Activated CD4-positive, alpha-beta T cell treated with anti-CD3 and anti-CD28 coated beads, Interleukin-2, amount 10 ng/mL, durations not matched to agents 24 days and 14 days (primary cell): ENCODE results near the gene DPPA4. TPM values are rescaled to one million over a fixed set of nuclear protein-coding genes. Genes with fewer than 3 reads are reported as not detected.
"Not testable (repeated sequence)": the region's sequence is repeated elsewhere in the genome, so short reads cannot be mapped to it uniquely, and the experiment has no call there.

Source experiments
- DNase-seq: peaks from one replicate; pipeline ENCODE4 v3.0.0; 2022
- H3K27ac Mint-ChIP-seq: one replicate; pipeline ENCODE4 v1.8.0; 2022; ENCODE audit warnings: mild to moderate bottlenecking, mixed read lengths
- H3K27me3 Mint-ChIP-seq: one replicate; pipeline ENCODE4 v1.8.0; 2022; ENCODE audit warnings: mixed read lengths
- H3K36me3 Mint-ChIP-seq: one replicate; pipeline ENCODE4 v1.8.0; 2022; ENCODE audit warnings: low read depth, mild to moderate bottlenecking, mixed read lengths
- H3K4me1 Mint-ChIP-seq: one replicate; pipeline ENCODE4 v1.8.0; 2021; ENCODE audit warnings: mixed read lengths
- H3K4me3 Mint-ChIP-seq: one replicate; pipeline ENCODE4 v1.8.0; 2022; ENCODE audit warnings: mild to moderate bottlenecking, moderate library complexity, mixed read lengths
- H3K9me3 Mint-ChIP-seq: one replicate; pipeline ENCODE4 v1.8.0; 2021; ENCODE audit warnings: mixed read lengths
- intact Hi-C: fragments of 100-400 bp; cut with micrococcal nuclease; formaldehyde crosslinking; loops from one replicate; pipeline ENCODE4 v1.15.1; 2023
- total RNA-seq: library from RNA; stranded (reverse); gene quantifications from 2 replicates; pipeline ENCODE4 v1.2.3, GENCODE V29; 2022

DPPA4 gene, protein sequence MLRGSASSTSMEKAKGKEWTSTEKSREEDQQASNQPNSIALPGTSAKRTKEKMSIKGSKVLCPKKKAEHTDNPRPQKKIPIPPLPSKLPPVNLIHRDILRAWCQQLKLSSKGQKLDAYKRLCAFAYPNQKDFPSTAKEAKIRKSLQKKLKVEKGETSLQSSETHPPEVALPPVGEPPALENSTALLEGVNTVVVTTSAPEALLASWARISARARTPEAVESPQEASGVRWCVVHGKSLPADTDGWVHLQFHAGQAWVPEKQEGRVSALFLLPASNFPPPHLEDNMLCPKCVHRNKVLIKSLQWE
- total RNA-seq = not detected in 2 replicates

- peaks cover 2% of the 10 kb centered on the region for H3K4me1 Mint-ChIP-seq
- no peak for DNase-seq
- peaks cover 23% of the 10 kb centered on the region for H3K27me3 Mint-ChIP-seq
- no peak within 1 kb of the TSS for H3K27ac Mint-ChIP-seq
- peak within 1 kb of the TSS; percentile 72 for H3K4me3 Mint-ChIP-seq
- peaks cover 2% of the 10 kb centered on the region for H3K36me3 Mint-ChIP-seq
- no peaks in the 10 kb centered on the region for H3K9me3 Mint-ChIP-seq
- intact Hi-C loops = no loop called here
Measured at GRCh38 chr3:109337393-109337792, at the start of gene DPPA4. Gene DPPA4 (minus strand): TSS chr3:109337546. CDS start chr3:109337517, 29 bp downstream.

DNA sequence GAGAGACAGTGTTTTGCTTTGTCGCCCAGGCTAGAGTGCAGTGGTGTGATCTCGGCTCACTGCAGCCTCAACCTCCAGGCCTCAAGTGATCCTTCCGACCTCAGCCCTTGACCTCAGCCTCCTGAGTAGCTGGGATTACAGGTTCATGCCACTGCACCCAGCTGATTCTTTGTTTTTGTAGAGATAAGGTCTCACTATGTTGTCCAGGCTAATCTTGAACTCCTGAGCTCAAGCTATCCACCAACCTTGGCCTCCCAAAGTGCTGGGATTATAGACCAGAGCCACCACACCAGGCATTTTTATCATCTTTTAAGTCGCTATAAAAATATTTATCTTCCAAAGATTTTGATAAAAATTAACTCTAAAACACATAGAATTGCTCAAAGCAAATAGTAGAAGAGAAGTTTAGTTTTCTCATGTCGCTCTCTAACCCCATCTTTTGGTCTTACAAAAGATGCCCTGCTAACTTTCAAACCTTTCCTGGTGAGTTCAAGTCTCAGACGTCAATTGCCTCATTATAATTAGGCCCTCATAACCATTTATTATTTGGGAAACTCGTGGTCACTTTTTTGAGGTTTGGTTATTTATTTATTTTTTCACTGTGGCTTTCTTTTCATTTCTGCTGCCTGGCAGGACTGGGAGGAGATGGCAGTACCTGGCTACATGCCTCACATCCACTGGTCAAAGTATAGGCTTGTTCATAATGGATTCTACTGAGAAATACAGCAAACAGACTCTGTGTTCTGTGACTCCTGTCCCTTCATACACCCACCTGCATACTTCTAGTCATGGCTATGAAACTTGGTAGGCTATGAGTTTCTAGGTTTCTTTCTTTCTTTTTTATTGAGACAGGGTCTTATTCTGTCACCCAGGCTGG lies 48.3 kb upstream of the DPPA4 start:
- no peaks in the 10 kb centered on the region for H3K36me3 Mint-ChIP-seq
- H3K27me3 Mint-ChIP-seq = no peaks in the 10 kb centered on the region
- no peaks in the 10 kb centered on the region for H3K9me3 Mint-ChIP-seq
- intact Hi-C loops = no loop called here
- DNase-seq = no peak
- H3K4me1 Mint-ChIP-seq = no peaks in the 10 kb centered on the region
- no peak overlapping the region for H3K4me3 Mint-ChIP-seq
- no peak overlapping the region for H3K27ac Mint-ChIP-seq

DNA sequence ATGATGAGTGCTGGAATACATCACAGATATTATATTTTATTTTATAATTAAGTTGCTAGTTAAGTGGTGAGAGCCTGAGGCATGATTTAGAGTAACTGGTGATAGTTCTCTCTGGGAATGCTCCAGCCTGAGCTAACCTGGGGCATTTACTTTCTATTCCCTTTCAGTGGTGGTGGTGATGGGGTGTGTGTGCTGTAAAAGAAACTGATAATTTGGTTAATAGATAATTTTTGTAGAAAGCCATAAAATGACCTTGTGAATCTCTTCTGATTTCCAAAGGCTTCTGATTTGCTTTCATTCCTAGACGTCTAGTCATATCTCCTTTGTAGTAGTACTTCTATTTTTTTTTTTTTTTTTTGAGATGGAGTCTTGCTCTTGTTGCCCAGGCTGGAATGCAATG lies 46.8 kb upstream of the DPPA4 start:
- Mint-ChIP-seq H3K27ac (no peak overlapping the region), H3K27me3 (no peaks in the 10 kb centered on the region), H3K9me3 (no peaks in the 10 kb centered on the region), H3K4me1 (no peaks in the 10 kb centered on the region), H3K36me3 (no peaks in the 10 kb centered on the region), H3K4me3 (no peak overlapping the region)
- no peak for DNase-seq
- intact Hi-C loops = no loop called here

GRCh38 chr3:109382588-109382987 lies 45.2 kb upstream of the DPPA4 start:
- intact Hi-C loops = no loop called here

DNA sequence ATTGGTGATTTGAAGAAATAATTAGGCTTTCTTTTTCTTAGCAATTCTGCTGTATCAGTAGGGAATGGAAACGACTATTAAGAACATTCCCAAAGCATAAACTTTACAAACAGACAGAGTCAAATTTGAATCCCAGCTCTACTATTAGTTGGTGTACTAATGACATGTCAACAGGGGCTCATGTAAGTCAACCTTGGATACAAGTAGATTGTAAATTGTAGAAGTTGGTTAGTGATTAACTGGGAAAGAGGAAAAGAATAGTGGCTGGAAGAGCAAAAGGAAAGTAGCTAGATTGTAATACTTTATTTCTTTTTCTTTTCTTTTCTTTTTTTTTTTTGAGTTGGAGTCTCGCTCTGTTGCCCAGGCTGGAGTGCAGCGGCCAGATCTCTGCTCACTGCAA lies 38.6 kb upstream of the DPPA4 start:
- intact Hi-C loops = no loop called here
- DNase-seq = no peak
- Mint-ChIP-seq H3K36me3 (no peaks in the 10 kb centered on the region), H3K4me3 (no peak overlapping the region), H3K9me3 (no peaks in the 10 kb centered on the region), H3K4me1 (no peaks in the 10 kb centered on the region), H3K27me3 (no peaks in the 10 kb centered on the region), H3K27ac (no peak overlapping the region)

More at GRCh38 chr3:109382588-109382987, 45.2 kb upstream of the DPPA4 start:
- H3K27ac Mint-ChIP-seq = no peak overlapping the region
- no peaks in the 10 kb centered on the region for H3K27me3 Mint-ChIP-seq
- no peaks in the 10 kb centered on the region for H3K4me1 Mint-ChIP-seq
- H3K9me3 Mint-ChIP-seq = no peaks in the 10 kb centered on the region
- H3K4me3 Mint-ChIP-seq = no peak overlapping the region
- DNase-seq = no peak
- no peaks in the 10 kb centered on the region for H3K36me3 Mint-ChIP-seq

GRCh38 chr3:109374434-109374833 lies 37.1 kb upstream of the DPPA4 start:
- H3K36me3 Mint-ChIP-seq, DNase-seq, H3K27ac Mint-ChIP-seq, H3K9me3 Mint-ChIP-seq, H3K4me3 Mint-ChIP-seq, intact Hi-C loops, H3K27me3 Mint-ChIP-seq, H3K4me1 Mint-ChIP-seq: not testable (repeated sequence)

GRCh38 chr3:109373933-109374332 lies 36.6 kb upstream of the DPPA4 start:
- H3K27ac Mint-ChIP-seq = no peak overlapping the region
- no peaks in the 10 kb centered on the region for H3K9me3 Mint-ChIP-seq
- H3K36me3 Mint-ChIP-seq = no peaks in the 10 kb centered on the region
- no peaks in the 10 kb centered on the region for H3K27me3 Mint-ChIP-seq
- no peaks in the 10 kb centered on the region for H3K4me1 Mint-ChIP-seq
- H3K4me3 Mint-ChIP-seq = no peak overlapping the region
- DNase-seq = no peak
- intact Hi-C loops = no loop called here

DNA sequence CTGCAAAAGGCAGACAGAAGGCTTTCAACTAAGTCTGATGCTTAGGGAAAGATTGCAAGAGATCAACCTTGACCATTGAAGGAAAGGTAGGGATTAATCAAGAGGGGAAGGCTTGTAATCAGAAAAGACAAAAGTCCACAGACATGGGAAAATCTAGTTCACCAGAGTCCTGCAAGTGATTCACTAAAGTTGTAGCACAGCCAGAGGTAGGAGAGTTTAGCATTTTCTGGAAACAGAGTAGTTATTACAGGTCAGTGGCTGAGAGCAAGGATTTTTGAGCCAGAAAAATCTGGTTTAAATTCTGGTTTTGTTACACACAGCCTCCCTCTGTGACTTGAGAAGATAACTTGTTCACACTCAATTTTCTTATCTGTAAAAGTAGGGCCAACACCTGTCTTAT lies 35.3 kb upstream of the DPPA4 start:
- no peak for DNase-seq
- H3K4me3 Mint-ChIP-seq = no peak overlapping the region
- H3K4me1 Mint-ChIP-seq = no peaks in the 10 kb centered on the region
- H3K9me3 Mint-ChIP-seq = no peaks in the 10 kb centered on the region
- no peaks in the 10 kb centered on the region for H3K27me3 Mint-ChIP-seq
- H3K36me3 Mint-ChIP-seq = no peaks in the 10 kb centered on the region
- intact Hi-C loops = no loop called here
- no peak overlapping the region for H3K27ac Mint-ChIP-seq

GRCh38 chr3:109369510-109369909 lies 32.2 kb upstream of the DPPA4 start:
- Mint-ChIP-seq H3K9me3 (no peaks in the 10 kb centered on the region), H3K4me1 (no peaks in the 10 kb centered on the region), H3K27me3 (no peaks in the 10 kb centered on the region), H3K27ac (no peak overlapping the region), H3K4me3 (no peak overlapping the region), H3K36me3 (no peaks in the 10 kb centered on the region)
- intact Hi-C loops = no loop called here
- no peak for DNase-seq

- Mint-ChIP-seq H3K27me3 (no peaks in the 10 kb centered on the region), H3K27ac (no peak overlapping the region), H3K9me3 (no peaks in the 10 kb centered on the region), H3K36me3 (no peaks in the 10 kb centered on the region), H3K4me1 (no peaks in the 10 kb centered on the region), H3K4me3 (no peak overlapping the region)
- intact Hi-C loops = no loop called here
- DNase-seq = no peak
Measured at GRCh38 chr3:109364088-109364487, 26.7 kb upstream of the DPPA4 start.

DNA sequence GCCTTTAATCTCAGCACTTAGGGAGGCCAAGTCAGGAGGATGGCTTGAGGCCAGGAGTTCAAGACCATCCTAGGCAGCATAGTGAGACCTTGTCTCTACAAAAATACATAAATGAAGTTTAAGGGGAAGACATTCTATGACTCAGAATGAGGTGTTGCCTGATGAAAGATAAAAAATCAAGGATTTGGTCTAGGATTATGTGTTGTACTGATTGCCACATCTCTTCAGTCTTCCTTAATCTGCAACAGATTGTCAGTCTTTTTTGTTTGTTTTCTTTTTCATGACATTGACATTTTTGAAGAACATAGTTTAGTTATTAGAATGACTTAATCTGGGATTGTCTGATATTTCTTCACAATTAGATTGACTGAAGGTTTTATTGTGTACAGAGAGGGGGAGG lies 26.3 kb upstream of the DPPA4 start:
- Mint-ChIP-seq H3K4me3 (no peak overlapping the region), H3K27ac (no peak overlapping the region), H3K9me3 (no peaks in the 10 kb centered on the region), H3K27me3 (no peaks in the 10 kb centered on the region), H3K4me1 (no peaks in the 10 kb centered on the region), H3K36me3 (no peaks in the 10 kb centered on the region)
- DNase-seq = no peak
- intact Hi-C loops = no loop called here

GRCh38 chr3:109362823-109363222 lies 25.5 kb upstream of the DPPA4 start:
- Mint-ChIP-seq H3K27ac (no peak overlapping the region), H3K4me3 (no peak overlapping the region)

GRCh38 chr3:109358809-109359208 lies 21.5 kb upstream of the DPPA4 start:
- H3K4me1 Mint-ChIP-seq, DNase-seq, H3K4me3 Mint-ChIP-seq, intact Hi-C loops, H3K36me3 Mint-ChIP-seq, H3K27ac Mint-ChIP-seq, H3K27me3 Mint-ChIP-seq, H3K9me3 Mint-ChIP-seq: not testable (repeated sequence)

More at GRCh38 chr3:109362823-109363222, 25.5 kb upstream of the DPPA4 start:
- no peaks in the 10 kb centered on the region for H3K27me3 Mint-ChIP-seq
- no peaks in the 10 kb centered on the region for H3K36me3 Mint-ChIP-seq
- no peak for DNase-seq
- H3K4me1 Mint-ChIP-seq = no peaks in the 10 kb centered on the region
- H3K9me3 Mint-ChIP-seq = no peaks in the 10 kb centered on the region
- intact Hi-C loops = no loop called here

GRCh38 chr3:109356442-109357155 lies 19.3 kb upstream of the DPPA4 start:
- DNase-seq = no peak
- intact Hi-C loops = no loop called here
- Mint-ChIP-seq H3K27me3 (no peaks in the 10 kb centered on the region), H3K27ac (no peak overlapping the region), H3K4me1 (no peaks in the 10 kb centered on the region), H3K36me3 (no peaks in the 10 kb centered on the region), H3K9me3 (no peaks in the 10 kb centered on the region), H3K4me3 (no peak overlapping the region)
